WI38 (cell line): ENCODE results near the gene CRTC3.

ENCODE experiments used
- H3K4me3 ChIP-seq: 2 replicates; pipeline ENCODE4 v1.5.1; 2011; ENCODE audit warnings: low read depth, mild to moderate bottlenecking, control low read depth, low read length
- CTCF ChIP-seq: IDR thresholded peaks from 2 replicates; pipeline ENCODE4 v1.5.1; 2012; ENCODE audit warnings: low read depth, mild to moderate bottlenecking, control low read depth, low read length

The CRTC3 gene

GRCh38 chr15:90553248-90553745 lies 23.6 kb downstream of the CRTC3 start:
- TF ChIP-seq CTCF = no peak
- no peak overlapping the region for H3K4me3 ChIP-seq

- no peak for TF ChIP-seq CTCF
- no peak overlapping the region for H3K4me3 ChIP-seq
These were observed 27.7 kb downstream of the CRTC3 start for GRCh38 chr15:90557186-90558084.

- no peak for TF ChIP-seq CTCF
- no peak overlapping the region for H3K4me3 ChIP-seq
These were observed 28.4 kb downstream of the CRTC3 start for GRCh38 chr15:90558171-90558573.

- TF ChIP-seq CTCF = no peak
- H3K4me3 ChIP-seq = no peak overlapping the region
These were observed 29.4 kb downstream of the CRTC3 start for GRCh38 chr15:90559119-90559518.

GRCh38 chr15:90560229-90560776 lies 30.6 kb downstream of the CRTC3 start:
- no peak overlapping the region for H3K4me3 ChIP-seq

GRCh38 chr15:90561344-90562244 lies 31.9 kb downstream of the CRTC3 start:
- TF ChIP-seq CTCF = no peak
- H3K4me3 ChIP-seq = no peak overlapping the region

More at GRCh38 chr15:90560229-90560776, 30.6 kb downstream of the CRTC3 start:
- no peak for TF ChIP-seq CTCF
